HepG2 (cell line): ENCODE measurements around the gene GCHFR. TPM values are rescaled to one million over a fixed set of nuclear protein-coding genes. Genes with fewer than 3 reads are reported as not detected.

Experiments used
- ATAC-seq: fragments of 200-7000 bp; cut with Tn5 transposase; 3 replicates; pipeline ENCODE4 v1.9.1; 2020; ENCODE audit warnings: mild to moderate bottlenecking, moderate library complexity
- BruUV-seq: library from RNA; stranded (reverse); fragments of 400-500 nt; replicated peaks from 2 replicates; lab custom pipeline; 2021; lab: Mats Ljungman, UMichigan
- CTCF ChIA-PET: fragments of 300-600 bp; formaldehyde crosslinking; extraction: SDS; loops from one replicate; lab custom pipeline; 2021; ENCODE audit warnings: low total read pairs, inconsistent platforms, low intra/inter-chr PET ratio; lab: Yijun Ruan, JAX
- POLR2A ChIA-PET: fragments of 350-600 bp; sonication (Branson Sonifier 250); formaldehyde crosslinking; loops from one replicate; lab custom pipeline; 2020; ENCODE audit warnings: antibody characterized with exemption, inconsistent platforms; lab: Yijun Ruan, JAX
- DNase-seq: peaks from one replicate; pipeline ENCODE4 v3.0.0-alpha.2; 2015; ENCODE audit warnings: low spot score
- FAIRE-seq: peaks from 3 replicates; lab custom pipeline; 2011; peaks lifted over from hg19 to GRCh38; lab: Jason Lieb, UNC
- H2AFZ ChIP-seq: one replicate; pipeline ENCODE4 v1.6.1; 2011; ENCODE audit warnings: low read length, inconsistent platforms
- H3K27ac ChIP-seq: fragments of 300-600 bp; 3 replicates; pipeline ENCODE4 v1.8.0; 2011; ENCODE audit warnings: mixed run types, mild to moderate bottlenecking, mixed read lengths, low read length, inconsistent platforms; ENCODE audit not compliant: insufficient read depth; ENCODE audit errors: extremely low read length
- H3K27me3 ChIP-seq, 2 experiments: fragments of 200-600 bp in 1 of 2; 2 replicates in 1 of 2; 3 replicates in 1 of 2; pipeline versions ENCODE4 v1.6.0 to v1.8.0; 2011; ENCODE audit warnings: low read length in 2 of 2, mild to moderate bottlenecking in 2 of 2, moderate library complexity in 2 of 2, inconsistent platforms in 1 of 2; ENCODE audit not compliant: insufficient read depth in 2 of 2, control insufficient read depth in 1 of 2
- H3K36me3 ChIP-seq, 2 experiments: fragments of 200-600 bp in 1 of 2; replicated peaks in 1 of 2; 2 replicates in 1 of 2; 3 replicates in 1 of 2; pipeline versions ENCODE4 v1.5.1 to v1.8.0; 2011; ENCODE audit warnings: low read length in 2 of 2, inconsistent platforms in 1 of 2; ENCODE audit not compliant: insufficient read depth in 2 of 2, control insufficient read depth in 1 of 2
- H3K4me1 ChIP-seq: 2 replicates; pipeline ENCODE4 v1.5.1; 2012; ENCODE audit warnings: low read length, inconsistent platforms; ENCODE audit not compliant: insufficient read depth
- H3K4me2 ChIP-seq: 2 replicates; pipeline ENCODE4 v1.6.0; 2011; ENCODE audit warnings: low read depth, low read length, inconsistent platforms
- H3K4me3 ChIP-seq, 3 experiments: fragments of 200-600 bp in 1 of 3; sonication (generic), shearing (Covaris generic) in 1 of 3; replicated peaks in 1 of 3; 2 replicates each; pipeline ENCODE4 v1.5.1; 2011 to 2016; ENCODE audit warnings: low read length in 3 of 3, inconsistent platforms in 2 of 3, low read depth in 2 of 3, mild to moderate bottlenecking in 2 of 3, control low read depth in 1 of 3, mixed read lengths in 1 of 3; ENCODE audit not compliant: insufficient read depth in 1 of 3
- H3K79me2 ChIP-seq: one replicate; pipeline ENCODE4 v1.6.1; 2011; ENCODE audit warnings: low read length, inconsistent platforms; ENCODE audit not compliant: insufficient read depth
- H3K9ac ChIP-seq: 2 replicates; pipeline ENCODE4 v1.6.0; 2011; ENCODE audit warnings: mild to moderate bottlenecking, low read depth, low read length, inconsistent platforms; ENCODE audit not compliant: insufficient read depth
- H3K9me3 ChIP-seq: 2 replicates; pipeline ENCODE4 v1.5.1; 2012; ENCODE audit warnings: mild to moderate bottlenecking, low read length
- H4K20me1 ChIP-seq: 2 replicates; pipeline ENCODE4 v1.6.0; 2011; ENCODE audit warnings: inconsistent platforms, mild to moderate bottlenecking, low read length, moderate library complexity; ENCODE audit not compliant: insufficient read depth
- DR1 ChIP-seq: sonication (generic); formaldehyde crosslinking; IDR thresholded peaks from 2 replicates; pipeline ENCODE4 v1.8.0; 2021; ENCODE audit warnings: mild to moderate bottlenecking, missing genetic modification reagents, inconsistent platforms
- ELF1 ChIP-seq: sonication (generic); formaldehyde crosslinking; IDR thresholded peaks from 2 replicates; pipeline ENCODE4 v1.4.0; 2020; ENCODE audit warnings: missing genetic modification reagents
- KAT8 ChIP-seq: IDR thresholded peaks from 2 replicates; pipeline ENCODE4 v1.6.1; 2016; ENCODE audit warnings: missing genetic modification reagents, missing compliant biosample characterization
- NFAT5 ChIP-seq: sonication (generic); formaldehyde crosslinking; IDR thresholded peaks from 2 replicates; pipeline ENCODE4 v1.4.0; 2020; ENCODE audit warnings: missing genetic modification reagents
- PAXIP1 ChIP-seq: sonication (generic); formaldehyde crosslinking; conservative IDR thresholded peaks from 2 replicates; pipeline ENCODE4 v1.4.0; 2020; ENCODE audit warnings: mild to moderate bottlenecking, missing genetic modification reagents, moderate library complexity
- RBFOX2 ChIP-seq: fragments of 200-400 bp; formaldehyde crosslinking; IDR thresholded peaks from 2 replicates; pipeline ENCODE4 v1.6.1; 2017; ENCODE audit warnings: low read depth, mild to moderate bottlenecking, low read length
- RFXAP ChIP-seq: sonication (generic); formaldehyde crosslinking; IDR thresholded peaks from 2 replicates; pipeline ENCODE4 v1.4.0; 2020; ENCODE audit warnings: missing genetic modification reagents, borderline replicate concordance
- RNF2 ChIP-seq: fragments of 450-650 bp; conservative IDR thresholded peaks from 2 replicates; pipeline ENCODE4 v1.6.1; 2016; ENCODE audit warnings: low read depth
- ZNF124 ChIP-seq: sonication (generic); formaldehyde crosslinking; IDR thresholded peaks from 2 replicates; pipeline ENCODE4 v1.4.0; 2020; ENCODE audit warnings: missing genetic modification reagents
- ZNF256 ChIP-seq: sonication (generic); formaldehyde crosslinking; conservative IDR thresholded peaks from 2 replicates; pipeline ENCODE4 v1.4.0; 2020; ENCODE audit warnings: missing genetic modification reagents
- ZNF263 ChIP-seq: sonication (generic); formaldehyde crosslinking; IDR thresholded peaks from 2 replicates; pipeline ENCODE4 v1.4.0; 2020; ENCODE audit warnings: missing genetic modification reagents
- ZNF776 ChIP-seq: sonication (generic); formaldehyde crosslinking; IDR thresholded peaks from 2 replicates; pipeline ENCODE4 v1.4.0; 2020; ENCODE audit warnings: mild to moderate bottlenecking, missing genetic modification reagents
- ZNF781 ChIP-seq: sonication (generic); formaldehyde crosslinking; IDR thresholded peaks from 2 replicates; pipeline ENCODE4 v1.5.1; 2020; ENCODE audit warnings: borderline replicate concordance, mild to moderate bottlenecking, missing genetic modification reagents; ENCODE audit errors: not compliant biosample characterization
- WGBS: methylation state at CpG from one replicate; pipeline ENCODE4 v1.1.6; 2017; ENCODE audit warnings: low lambda C conversion rate; 5-methylcytosine and 5-hydroxymethylcytosine counted together
- in situ Hi-C: cut with HindIII; loops from 2 replicates; pipeline ENCODE4 v1.10.0; 2017; ENCODE audit warnings: low pct_unique_long_range_greater_than_20kb; ENCODE audit not compliant: extremely low pct_ligation_motif_present
- intact Hi-C: fragments of 100-400 bp; cut with micrococcal nuclease; formaldehyde crosslinking; loops from one replicate; pipeline ENCODE4 v1.10.0; 2022; ENCODE audit not compliant: unreplicated experiment
- polyA plus RNA-seq, 8 experiments: library from polyadenylated mRNA; depleted of rRNA in 3 of 8; stranded (reverse) in 7 of 8; unstranded in 1 of 8; fragments of >200 nt; fragmentation: Illumina TruSeq in 4 of 8; extraction: Trizol in 4 of 8; gene quantifications; 2 replicates each; pipeline versions ENCODE4 v1.2.1 to v1.2.3, GENCODE V29; 2011 to 2016; ENCODE audit warnings: low read depth in 4 of 8, missing spikeins in 1 of 8, mixed read lengths in 1 of 8; ENCODE audit not compliant: insufficient read depth in 1 of 8
- total RNA-seq, 5 experiments: library from RNA; depleted of rRNA; stranded (reverse); fragments of >200 nt; fragmentation: Illumina TruSeq; extraction: Trizol; gene quantifications; 2 replicates each; pipeline ENCODE4 v1.2.3, GENCODE V29; 2016; ENCODE audit warnings: low read depth in 1 of 5

Gene GCHFR
- total and polyA plus RNA-seq, 2 of the 13 experiments (the other 11 are each of a cell fraction or from before 2014, with no cell fraction given) = 51.5 to 92.4 TPM

- 0 out of 2 replicates have a peak, but pooled peaks have one; percentile 11 for TF ChIP-seq DR1 (CRISPR knock-in tag)
These were observed 9.3 kb upstream of the GCHFR start (continued) for GRCh38 chr15:40754574-40754882.

GRCh38 chr15:40754883-40755811 is 8.7 kb upstream of the GCHFR start, which contains the start of gene RMDN3:
RMDN3 (minus strand) TSS chr15:40755254; CDS start chr15:40754783, 471 bp downstream.
- Histone ChIP-seq H3K79me2 (peaks cover 30% of the 10 kb centered on the region), H3K4me2 (peak within 1 kb of the TSS; percentile 84), H4K20me1 (no peaks in the 10 kb centered on the region), H3K4me1 (peaks cover 54% of the 10 kb centered on the region), H2AFZ (no peak within 1 kb of the TSS), H3K9ac (peak within 1 kb of the TSS; percentile 87), H3K36me3 (peaks cover 8 to 19% of the 10 kb centered on the region in 2 experiments), H3K27me3 (no peaks in the 10 kb centered on the region), H3K27ac (peak within 1 kb of the TSS; percentile 84), H3K9me3 (no peaks in the 10 kb centered on the region), H3K4me3 (peak within 1 kb of the TSS; percentile 83 to 98 (median 89))
- CTCF ChIA-PET = no interaction called here
- FAIRE-seq (no peak), DNase-seq (peak; percentile 77), ATAC-seq (peak; percentile 87)
- in situ Hi-C loops (no loop called here), intact Hi-C loops (loop anchor here (10.0 kb wide), 1 partner anchor 160 kb away; the partner anchor contains the start of gene KNL1)
- TSS peak; percentile 100 for BruUV-seq
- POLR2A ChIA-PET = no interaction called here
- WGBS = 37% methylated on average over 17 of the region's 66 CpGs
- no peak for TF ChIP-seq RNF2
- no peak; the same call in 1 of the 2 replicates for TF ChIP-seq ZNF124 (CRISPR knock-in tag)
- TF ChIP-seq PAXIP1 (CRISPR knock-in tag) = peak; percentile 71
- TF ChIP-seq NFAT5 (CRISPR knock-in tag) = no peak
- TF ChIP-seq ZNF781 (CRISPR knock-in tag) = no peak
- no peak; the same call in 1 of the 2 replicates for TF ChIP-seq RFXAP (CRISPR knock-in tag)
- TF ChIP-seq KAT8 (CRISPR knock-in tag) = peak; percentile 95
- no peak for TF ChIP-seq ZNF263 (CRISPR knock-in tag)
- TF ChIP-seq ZNF256 (CRISPR knock-in tag) = no peak; the same call in 1 of the 2 replicates
- TF ChIP-seq ELF1 (CRISPR knock-in tag) = peak; percentile 69
- TF ChIP-seq RBFOX2 = peak; percentile 88
- TF ChIP-seq ZNF776 (CRISPR knock-in tag) = no peak
